Transverse colon (tissue), 4 donors: ENCODE data around the gene AADACL3. TPM values are rescaled to one million over a fixed set of nuclear protein-coding genes. Genes with fewer than 3 reads are reported as not detected.

Experiments
- DNase-seq: peaks from one replicate; pipeline ENCODE4 v3.0.0-alpha.2; 2019
- H3K27ac ChIP-seq, 4 donors: fragments of 200-600 bp; sonication (generic); 2 replicates each; pipeline ENCODE4 v1.5.1; 2016 to 2018; ENCODE audit warnings: inconsistent platforms in 4 of 4
- H3K27me3 ChIP-seq: fragments of 200-600 bp; sonication (generic); 2 replicates; pipeline ENCODE4 v1.5.1; 2017; ENCODE audit warnings: inconsistent platforms
- H3K36me3 ChIP-seq, 4 donors: fragments of 200-600 bp; sonication (generic); 2 replicates each; pipeline ENCODE4 v1.5.1; 2017 to 2019; ENCODE audit warnings: inconsistent platforms in 4 of 4
- H3K4me1 ChIP-seq, 4 donors: fragments of 200-600 bp; sonication (generic); 2 replicates each; pipeline ENCODE4 v1.5.1; 2017 to 2020; ENCODE audit warnings: inconsistent platforms in 4 of 4
- H3K4me3 ChIP-seq, 4 donors: fragments of 200-600 bp; sonication (generic); 1 replicate in 1 of 4; 2 replicates in 3 of 4; pipeline versions ENCODE4 v1.5.1 to v1.6.1; 2017 to 2019; ENCODE audit warnings: inconsistent platforms in 4 of 4
- H3K9me3 ChIP-seq, 2 donors: fragments of 200-600 bp; sonication (generic); 2 replicates each; pipeline ENCODE4 v1.5.1; 2017 to 2019; ENCODE audit warnings: inconsistent platforms in 2 of 2
- EP300 ChIP-seq: sonication (generic); formaldehyde crosslinking; IDR thresholded peaks from one replicate; pipeline ENCODE4 v1.6.1; 2017; ENCODE audit warnings: antibody characterized with exemption, low read depth
- POLR2A ChIP-seq: fragments of 450-650 bp; IDR thresholded peaks from one replicate; pipeline ENCODE4 v1.6.1; 2016; ENCODE audit warnings: antibody characterized with exemption, mild to moderate bottlenecking, moderate library complexity
- POLR2AphosphoS5 ChIP-seq, 3 donors: sonication (generic); formaldehyde crosslinking; IDR thresholded peaks; one replicate each; pipeline ENCODE4 v1.6.1; 2016; ENCODE audit warnings: antibody characterized with exemption in 3 of 3
- WGBS, 2 donors: methylation state at CpG; one replicate each; pipeline ENCODE4 v1.1.5; 2018; ENCODE audit warnings: low coverage in 1 of 2; 5-methylcytosine and 5-hydroxymethylcytosine counted together
- in situ Hi-C, 4 donors: fragments of 200-750 bp; cut with MboI; loops; one replicate each; pipeline versions ENCODE4 v1.15.0 to v1.15.1; 2017; ENCODE audit warnings: low sequenced_read_pairs in 3 of 4, low pct_ligation_motif_present in 1 of 4, low pct_unique_long_range_greater_than_20kb in 1 of 4
- intact Hi-C: fragments of 100-400 bp; cut with DNase I; formaldehyde crosslinking; loops from one replicate; pipeline ENCODE4 v1.15.1; 2023; ENCODE audit warnings: low total_unique reads
- small RNA-seq, 4 donors: library from RNA; depleted of rRNA; stranded (forward); fragments of <200 nt; gene quantifications; one replicate each; pipeline ENCODE3, GENCODE V24; 2016
- total RNA-seq, 4 donors: library from RNA; depleted of rRNA; stranded (reverse); fragments of >200 nt; gene quantifications; one replicate each; pipeline ENCODE4 v1.1.0, GENCODE V29; 2016
- TF ChIP-seq, protein P1 (sequence below), 5 experiments: fragments of 200-600 bp in 3 of 5; fragments of 450-650 bp in 2 of 5; sonication (generic) in 3 of 5; IDR thresholded peaks; 1 replicate in 2 of 5; 2 replicates in 3 of 5; pipeline ENCODE4 v1.5.1; 2016 to 2017; ENCODE audit warnings: antibody characterized with exemption in 5 of 5, inconsistent platforms in 3 of 5, mild to moderate bottlenecking in 2 of 5, moderate library complexity in 1 of 5

The AADACL3 gene
- total RNA-seq, 4 donors from 2014 or later, result not detected

GRCh38 chr1:12776801-12777557 is 61.1 kb downstream of the AADACL3 start:
- Histone ChIP-seq H3K4me3 (no peak overlapping the region), H3K27ac (no peak overlapping the region), H3K9me3 (no peaks in the 10 kb centered on the region), H3K36me3 (no peaks in the 10 kb centered on the region), H3K4me1 (no peaks in the 10 kb centered on the region), H3K27me3 (no peaks in the 10 kb centered on the region)
- 47 to 80% methylated on average over 3 to 12 of the region's 15 CpGs for WGBS, 2 donors
- intact Hi-C loops, result no loop called here
- no peak for DNase-seq
- in situ Hi-C loops, result no loop called here
- TF ChIP-seq, protein P1, sequence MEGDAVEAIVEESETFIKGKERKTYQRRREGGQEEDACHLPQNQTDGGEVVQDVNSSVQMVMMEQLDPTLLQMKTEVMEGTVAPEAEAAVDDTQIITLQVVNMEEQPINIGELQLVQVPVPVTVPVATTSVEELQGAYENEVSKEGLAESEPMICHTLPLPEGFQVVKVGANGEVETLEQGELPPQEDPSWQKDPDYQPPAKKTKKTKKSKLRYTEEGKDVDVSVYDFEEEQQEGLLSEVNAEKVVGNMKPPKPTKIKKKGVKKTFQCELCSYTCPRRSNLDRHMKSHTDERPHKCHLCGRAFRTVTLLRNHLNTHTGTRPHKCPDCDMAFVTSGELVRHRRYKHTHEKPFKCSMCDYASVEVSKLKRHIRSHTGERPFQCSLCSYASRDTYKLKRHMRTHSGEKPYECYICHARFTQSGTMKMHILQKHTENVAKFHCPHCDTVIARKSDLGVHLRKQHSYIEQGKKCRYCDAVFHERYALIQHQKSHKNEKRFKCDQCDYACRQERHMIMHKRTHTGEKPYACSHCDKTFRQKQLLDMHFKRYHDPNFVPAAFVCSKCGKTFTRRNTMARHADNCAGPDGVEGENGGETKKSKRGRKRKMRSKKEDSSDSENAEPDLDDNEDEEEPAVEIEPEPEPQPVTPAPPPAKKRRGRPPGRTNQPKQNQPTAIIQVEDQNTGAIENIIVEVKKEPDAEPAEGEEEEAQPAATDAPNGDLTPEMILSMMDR (IDR thresholded peaks at IDR 0.05), result no peak
- TF ChIP-seq POLR2A (no peak), POLR2AphosphoS5 (IDR thresholded peaks at IDR 0.05) (no peak), EP300 (no peak)

Small RNAs within 50 kb of the gene (small RNA-seq; reads per million reads assigned to genes)
- 0 reads per million in 4 donors for gene AC244670.1

Other genes starting within 250 kb of the AADACL3 start
- gene DHRS3, start 97.9 kb upstream of the AADACL3 start, total RNA-seq, result 100 to 1,000 TPM in 2 of 4 donors, 10 to 100 TPM in 2; 55.3 to 122 (median 103) TPM
- not detected for gene AADACL4, start 72.0 kb upstream of the AADACL3 start, total RNA-seq
- not detected for gene CFAP107, start 30.1 kb downstream of the AADACL3 start, total RNA-seq
- gene PRAMEF12, start 57.6 kb downstream of the AADACL3 start, total RNA-seq, result not detected
- gene PRAMEF1, start 75.3 kb downstream of the AADACL3 start, total RNA-seq, result not detected
- not detected for gene PRAMEF11, start 115.3 kb downstream of the AADACL3 start, total RNA-seq
- gene HNRNPCL1, start 132.6 kb downstream of the AADACL3 start, total RNA-seq, result not detected
- gene PRAMEF2, start 141.0 kb downstream of the AADACL3 start, total RNA-seq, result not detected
- not detected for gene PRAMEF4, start 170.1 kb downstream of the AADACL3 start, total RNA-seq
- not detected for gene PRAMEF10, start 182.2 kb downstream of the AADACL3 start, total RNA-seq
- gene PRAMEF7, start 200.5 kb downstream of the AADACL3 start, total RNA-seq, result not detected
- not detected for gene PRAMEF6, start 231.5 kb downstream of the AADACL3 start, total RNA-seq